ENCODE results near the gene SLC2A11.
A peak's percentile ranks its signal among the peaks of the same experiment; 100 is the strongest.

The SLC2A11 gene

GRCh38 chr22:23901600-23901999, 43.9 kb downstream of the SLC2A11 start:
- no CpG with 5 or more reads among the region's 4 CpGs for WGBS, 2 donors (ENCODE audit: extremely low coverage in 2 of 2, insufficient read length in 2 of 2, insufficient replicate concordance in 1 of 2)
- no peak for DNase-seq (ENCODE audit: low spot score)
- Histone ChIP-seq H3K79me1 (ENCODE audit: low read depth, low read length) (peaks cover 3% of the 10 kb centered on the region), H3K14ac (ENCODE audit: low read length) (no peak overlapping the region), H3K9me3 (replicated peaks in 1 of 2; ENCODE audit: control insufficient read depth in 2 of 2, insufficient read depth in 1 of 2, low read depth in 1 of 2, low read length in 2 of 2) (no peaks in the 10 kb centered on the region), H2BK5ac (ENCODE audit: low read length) (no peak overlapping the region), H3K4ac (ENCODE audit: low read length) (no peak overlapping the region), H4K91ac (ENCODE audit: low read depth, low read length, poor library complexity) (no peak overlapping the region), H3K4me1 (ENCODE audit: control insufficient read depth in 2 of 2, insufficient read depth in 1 of 2, low read depth in 1 of 2, low read length in 2 of 2) (peaks cover 1 to 5% of the 10 kb centered on the region in 2 donors), H2AK5ac (ENCODE audit: low read depth, low read length) (no peak overlapping the region), H2AFZ (ENCODE audit: low read length) (no peak overlapping the region), H3K36me3 (replicated peaks in 1 of 2; ENCODE audit: control insufficient read depth in 2 of 2, insufficient read depth in 2 of 2, low read length in 2 of 2) (peaks cover 12 to 17% of the 10 kb centered on the region in 2 donors), H3K27me3 (ENCODE audit: control insufficient read depth in 3 of 3, insufficient read depth in 3 of 3, low read depth in 1 of 3, low read length in 3 of 3) (peaks cover 0 to 1% (median 0%) of the 10 kb centered on the region in 3 experiments), H2BK120ac (ENCODE audit: low read depth, low read length) (no peak overlapping the region), H4K8ac (ENCODE audit: low read depth, low read length) (no peak overlapping the region), H3K4me2 (ENCODE audit: insufficient read depth, low read length, poor library complexity, severe bottlenecking) (no peak overlapping the region), H3K4me3 (ENCODE audit: low read length in 2 of 2) (no peak overlapping the region), H2BK15ac (ENCODE audit: low read length) (no peak overlapping the region), H3K9ac (ENCODE audit: low read depth, low read length, poor library complexity) (no peak overlapping the region), H3K23ac (ENCODE audit: low read depth, low read length, poor library complexity) (no peak overlapping the region), H3K27ac (replicated peaks; ENCODE audit: low read length) (no peak overlapping the region), H3K18ac (ENCODE audit: low read length) (no peak overlapping the region), H2BK12ac (ENCODE audit: low read length) (no peak overlapping the region)

DNA sequence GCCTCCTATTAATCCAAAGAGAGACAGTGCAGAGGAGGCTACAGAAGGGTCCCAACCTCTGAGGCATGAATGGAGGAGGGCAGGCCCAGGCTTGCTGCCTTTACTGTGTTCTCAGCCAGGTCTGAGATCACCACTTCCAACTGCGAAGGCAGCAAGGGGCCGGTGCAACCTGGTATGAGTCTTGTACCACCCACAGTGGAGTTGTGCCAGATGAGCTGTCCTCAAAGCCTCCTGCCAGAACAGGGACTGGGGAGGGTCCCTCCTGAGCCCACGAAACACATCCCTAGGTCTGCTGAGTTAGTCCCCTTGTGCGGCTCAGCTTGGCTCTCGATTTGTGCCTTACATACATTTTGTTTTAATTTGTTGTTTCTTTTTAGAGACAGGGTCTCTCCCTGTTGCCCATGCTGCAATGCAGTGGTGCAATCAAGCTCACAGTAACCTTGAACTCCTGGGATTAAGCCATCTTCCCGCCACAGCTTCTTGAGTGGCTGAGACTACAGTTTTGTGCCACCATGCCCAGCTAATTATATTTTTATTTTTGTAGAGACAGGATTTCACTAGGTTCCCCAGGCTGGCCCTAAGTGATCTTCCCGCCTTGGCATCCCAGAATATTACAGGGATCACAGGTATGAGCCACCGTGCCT, 45.8 kb downstream of the SLC2A11 start:
- Histone ChIP-seq H4K8ac (ENCODE audit: low read depth, low read length) (no peak overlapping the region), H3K14ac (ENCODE audit: low read length) (no peak overlapping the region), H2AK5ac (ENCODE audit: low read depth, low read length) (no peak overlapping the region), H3K27ac (replicated peaks; ENCODE audit: low read length) (no peak overlapping the region), H2AFZ (ENCODE audit: low read length) (no peak overlapping the region), H3K23ac (ENCODE audit: low read depth, low read length, poor library complexity) (no peak overlapping the region), H3K18ac (ENCODE audit: low read length) (peak overlapping the region; percentile 48), H3K36me3 (replicated peaks in 1 of 2; ENCODE audit: control insufficient read depth in 2 of 2, insufficient read depth in 2 of 2, low read length in 2 of 2) (peaks cover 0 to 3% of the 10 kb centered on the region in 2 donors), H3K4me2 (ENCODE audit: insufficient read depth, low read length, poor library complexity, severe bottlenecking) (no peak overlapping the region), H2BK15ac (ENCODE audit: low read length) (no peak overlapping the region), H4K91ac (ENCODE audit: low read depth, low read length, poor library complexity) (no peak overlapping the region), H2BK120ac (ENCODE audit: low read depth, low read length) (no peak overlapping the region), H2BK5ac (ENCODE audit: low read length) (peak overlapping the region; percentile 43), H3K27me3 (ENCODE audit: control insufficient read depth in 3 of 3, insufficient read depth in 3 of 3, low read depth in 1 of 3, low read length in 3 of 3) (peaks cover 0 to 1% (median 0%) of the 10 kb centered on the region in 3 experiments), H3K9me3 (replicated peaks in 1 of 2; ENCODE audit: control insufficient read depth in 2 of 2, insufficient read depth in 1 of 2, low read depth in 1 of 2, low read length in 2 of 2) (no peaks in the 10 kb centered on the region), H3K4me1 (ENCODE audit: control insufficient read depth in 2 of 2, insufficient read depth in 1 of 2, low read depth in 1 of 2, low read length in 2 of 2) (peaks cover 0 to 5% of the 10 kb centered on the region in 2 donors), H3K4ac (ENCODE audit: low read length) (no peak overlapping the region), H3K79me1 (ENCODE audit: low read depth, low read length) (no peaks in the 10 kb centered on the region), H3K9ac (ENCODE audit: low read depth, low read length, poor library complexity) (no peak overlapping the region), H2BK12ac (ENCODE audit: low read length) (no peak overlapping the region), H3K4me3 (ENCODE audit: low read length in 2 of 2) (no peak overlapping the region)
- DNase-seq (ENCODE audit: low spot score): no peak
- no CpG with 5 or more reads among the region's 8 CpGs for WGBS, 2 donors (ENCODE audit: extremely low coverage in 2 of 2, insufficient read length in 2 of 2, insufficient replicate concordance in 1 of 2)

DNA sequence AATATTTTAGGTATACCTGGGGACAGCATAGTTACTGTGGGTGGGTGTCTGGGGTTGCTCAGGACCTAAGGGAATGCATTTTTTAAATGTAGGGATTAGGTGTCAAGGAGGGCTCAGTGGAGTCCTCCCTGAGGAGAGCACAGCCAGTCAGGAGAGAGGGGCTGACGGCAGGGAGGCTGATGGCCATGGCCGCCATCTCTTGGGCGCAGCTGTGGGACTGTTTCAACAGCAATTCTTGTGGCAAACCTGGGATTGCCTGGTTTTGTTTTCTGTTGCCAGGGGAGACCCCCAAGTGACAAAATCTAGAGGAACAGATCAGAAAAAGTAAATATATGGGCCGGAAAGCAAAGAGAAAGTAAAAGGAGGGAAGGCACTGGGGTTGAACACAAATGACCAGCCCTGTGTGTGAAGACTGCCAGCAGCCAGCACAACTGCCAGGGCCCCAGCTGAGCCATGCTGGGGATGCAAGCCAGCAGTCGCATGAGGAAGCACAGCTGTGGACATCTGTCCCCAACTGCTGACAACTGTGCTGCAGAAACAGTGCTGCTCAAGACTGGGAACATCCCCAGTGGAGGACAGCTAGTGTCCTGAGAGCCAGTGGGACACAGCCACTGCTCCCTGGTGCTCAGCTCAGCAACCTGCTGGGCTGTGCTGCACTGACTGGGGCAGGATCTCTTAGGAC, 47.0 kb downstream of the SLC2A11 start:
- H2BK5ac ChIP-seq (ENCODE audit: low read length): no peak overlapping the region
- H2BK15ac ChIP-seq (ENCODE audit: low read length): no peak overlapping the region
- no peak overlapping the region for H2AK5ac ChIP-seq (ENCODE audit: low read depth, low read length)
- H3K79me1 ChIP-seq (ENCODE audit: low read depth, low read length): no peaks in the 10 kb centered on the region
- no peak overlapping the region for H3K27ac ChIP-seq (replicated peaks; ENCODE audit: low read length)
- WGBS, 2 donors (ENCODE audit: extremely low coverage in 2 of 2, insufficient read length in 2 of 2, insufficient replicate concordance in 1 of 2): no CpG with 5 or more reads among the region's 5 CpGs
- H2BK12ac ChIP-seq (ENCODE audit: low read length): no peak overlapping the region
- H2AFZ ChIP-seq (ENCODE audit: low read length): no peak overlapping the region
- no peak overlapping the region for H3K4me2 ChIP-seq (ENCODE audit: insufficient read depth, low read length, poor library complexity, severe bottlenecking)
- no peak overlapping the region for H3K14ac ChIP-seq (ENCODE audit: low read length)
- H3K36me3 ChIP-seq (replicated peaks in 1 of 2; ENCODE audit: control insufficient read depth in 2 of 2, insufficient read depth in 2 of 2, low read length in 2 of 2): peaks cover 0 to 3% of the 10 kb centered on the region in 2 donors
- H3K4me1 ChIP-seq (ENCODE audit: control insufficient read depth in 2 of 2, insufficient read depth in 1 of 2, low read depth in 1 of 2, low read length in 2 of 2): peaks cover 0 to 5% of the 10 kb centered on the region in 2 donors
- peaks cover 0 to 1% (median 0%) of the 10 kb centered on the region in 3 experiments for H3K27me3 ChIP-seq (ENCODE audit: control insufficient read depth in 3 of 3, insufficient read depth in 3 of 3, low read depth in 1 of 3, low read length in 3 of 3)
- H4K91ac ChIP-seq (ENCODE audit: low read depth, low read length, poor library complexity): no peak overlapping the region
- no peak overlapping the region for H2BK120ac ChIP-seq (ENCODE audit: low read depth, low read length)
- no peak overlapping the region for H3K9ac ChIP-seq (ENCODE audit: low read depth, low read length, poor library complexity)
- no peak overlapping the region for H3K4ac ChIP-seq (ENCODE audit: low read length)
- H3K4me3 ChIP-seq (ENCODE audit: low read length in 2 of 2): no peak overlapping the region
- H4K8ac ChIP-seq (ENCODE audit: low read depth, low read length): no peak overlapping the region
- DNase-seq (ENCODE audit: low spot score): no peak
- no peaks in the 10 kb centered on the region for H3K9me3 ChIP-seq (replicated peaks in 1 of 2; ENCODE audit: control insufficient read depth in 2 of 2, insufficient read depth in 1 of 2, low read depth in 1 of 2, low read length in 2 of 2)
- no peak overlapping the region for H3K23ac ChIP-seq (ENCODE audit: low read depth, low read length, poor library complexity)
- H3K18ac ChIP-seq (ENCODE audit: low read length): no peak overlapping the region

- Histone ChIP-seq H3K4me3 (ENCODE audit: low read length in 2 of 2) (no peak overlapping the region), H3K4me1 (ENCODE audit: control insufficient read depth in 2 of 2, insufficient read depth in 1 of 2, low read depth in 1 of 2, low read length in 2 of 2) (peaks cover 0 to 5% of the 10 kb centered on the region in 2 donors), H2AK5ac (ENCODE audit: low read depth, low read length) (peak overlapping the region; percentile 51), H4K8ac (ENCODE audit: low read depth, low read length) (peak overlapping the region; percentile 6), H3K36me3 (replicated peaks in 1 of 2; ENCODE audit: control insufficient read depth in 2 of 2, insufficient read depth in 2 of 2, low read length in 2 of 2) (peaks cover 0 to 3% of the 10 kb centered on the region in 2 donors), H3K79me1 (ENCODE audit: low read depth, low read length) (no peaks in the 10 kb centered on the region), H3K18ac (ENCODE audit: low read length) (peak overlapping the region; percentile 87), H3K27me3 (ENCODE audit: control insufficient read depth in 3 of 3, insufficient read depth in 3 of 3, low read depth in 1 of 3, low read length in 3 of 3) (peaks cover 0 to 1% (median 0%) of the 10 kb centered on the region in 3 experiments), H3K23ac (ENCODE audit: low read depth, low read length, poor library complexity) (no peak overlapping the region), H3K27ac (replicated peaks; ENCODE audit: low read length) (no peak overlapping the region), H3K4ac (ENCODE audit: low read length) (no peak overlapping the region), H2BK5ac (ENCODE audit: low read length) (peak overlapping the region; percentile 26), H2AFZ (ENCODE audit: low read length) (no peak overlapping the region), H2BK15ac (ENCODE audit: low read length) (no peak overlapping the region), H3K14ac (ENCODE audit: low read length) (no peak overlapping the region), H2BK120ac (ENCODE audit: low read depth, low read length) (no peak overlapping the region), H3K9ac (ENCODE audit: low read depth, low read length, poor library complexity) (no peak overlapping the region), H4K91ac (ENCODE audit: low read depth, low read length, poor library complexity) (no peak overlapping the region), H2BK12ac (ENCODE audit: low read length) (no peak overlapping the region), H3K9me3 (replicated peaks in 1 of 2; ENCODE audit: control insufficient read depth in 2 of 2, insufficient read depth in 1 of 2, low read depth in 1 of 2, low read length in 2 of 2) (no peaks in the 10 kb centered on the region), H3K4me2 (ENCODE audit: insufficient read depth, low read length, poor library complexity, severe bottlenecking) (no peak overlapping the region)
- no peak for DNase-seq (ENCODE audit: low spot score)
- WGBS, 2 donors (ENCODE audit: extremely low coverage in 2 of 2, insufficient read length in 2 of 2, insufficient replicate concordance in 1 of 2): no CpG with 5 or more reads among the region's 4 CpGs
Observed at GRCh38 chr22:23906641-23907040, 49.0 kb downstream of the SLC2A11 start.

All from neuronal stem cell (in vitro differentiated cells).